Osteoblast (primary cell): ENCODE measurements around the gene FILIP1L. TPM values are rescaled to one million over a fixed set of nuclear protein-coding genes. Genes with fewer than 3 reads are reported as not detected.
A peak's percentile ranks its signal among the peaks of the same experiment; 100 is the strongest.

Experiments used
- DNase-seq: peaks from one replicate; pipeline ENCODE4 v3.0.0; 2011; ENCODE audit warnings: low spot score, mixed read lengths; ENCODE audit not compliant: insufficient read length; ENCODE audit errors: missing footprints
- H2AFZ ChIP-seq: 2 replicates; pipeline ENCODE4 v1.6.0; 2011; ENCODE audit warnings: mild to moderate bottlenecking, low read length
- H3K27ac ChIP-seq: 2 replicates; pipeline ENCODE4 v1.5.1; 2011; ENCODE audit warnings: mild to moderate bottlenecking, low read depth, low read length, moderate library complexity
- H3K27me3 ChIP-seq: 2 replicates; pipeline ENCODE4 v1.6.0; 2012; ENCODE audit warnings: mild to moderate bottlenecking, control low read depth, inconsistent platforms, low read length, moderate library complexity; ENCODE audit not compliant: insufficient read depth
- H3K36me3 ChIP-seq: 2 replicates; pipeline ENCODE4 v1.5.1; 2011; ENCODE audit warnings: mild to moderate bottlenecking, low read length, control low read depth, moderate library complexity; ENCODE audit not compliant: insufficient read depth
- H3K4me1 ChIP-seq: 2 replicates; pipeline ENCODE4 v1.5.1; 2011; ENCODE audit warnings: mild to moderate bottlenecking, low read length, control low read depth, moderate library complexity; ENCODE audit not compliant: insufficient read depth
- H3K4me2 ChIP-seq: 2 replicates; pipeline ENCODE4 v1.6.0; 2011; ENCODE audit warnings: mild to moderate bottlenecking, low read length; ENCODE audit not compliant: insufficient read depth
- H3K4me3 ChIP-seq: fragments of 200-600 bp; sonication (generic); 3 replicates; pipeline ENCODE4 v1.5.1; 2012; ENCODE audit warnings: mild to moderate bottlenecking, low read length, inconsistent platforms; ENCODE audit not compliant: insufficient read depth
- H3K79me2 ChIP-seq: 2 replicates; pipeline ENCODE4 v1.6.0; 2012; ENCODE audit warnings: mild to moderate bottlenecking, low read length, control low read depth, inconsistent platforms; ENCODE audit not compliant: insufficient read depth
- H3K9me3 ChIP-seq: 2 replicates; pipeline ENCODE4 v1.5.1; 2011; ENCODE audit warnings: low read depth, low read length, control low read depth
- H4K20me1 ChIP-seq: 2 replicates; pipeline ENCODE4 v1.6.0; 2012; ENCODE audit warnings: mild to moderate bottlenecking, low read length, control low read depth; ENCODE audit not compliant: insufficient read depth
- CTCF ChIP-seq: IDR thresholded peaks from 2 replicates; pipeline ENCODE4 v1.5.1; 2011; ENCODE audit warnings: mild to moderate bottlenecking, low read depth, low read length, moderate library complexity; ENCODE audit errors: extremely low read depth
- total RNA-seq: library from RNA; depleted of rRNA; stranded (reverse); fragments of >200 nt; gene quantifications from 2 replicates; pipeline ENCODE4 v1.2.3, GENCODE V29; 2012

FILIP1L gene
- total RNA-seq, 1 donor, result 5.8 TPM

GRCh38 chr3:100158918-100159330 is 44.6 kb upstream of the FILIP1L start:
- H3K36me3 ChIP-seq, result no peaks in the 10 kb centered on the region
- no peak overlapping the region for H3K4me3 ChIP-seq
- H3K4me1 ChIP-seq, result peaks cover 30% of the 10 kb centered on the region
- H4K20me1 ChIP-seq, result no peaks in the 10 kb centered on the region
- no peak overlapping the region for H2AFZ ChIP-seq
- H3K79me2 ChIP-seq, result no peaks in the 10 kb centered on the region
- no peak for TF ChIP-seq CTCF
- no peak for DNase-seq
- no peaks in the 10 kb centered on the region for H3K27me3 ChIP-seq
- H3K4me2 ChIP-seq, result peak overlapping the region; percentile 2
- H3K9me3 ChIP-seq, result no peaks in the 10 kb centered on the region
- H3K27ac ChIP-seq, result peak overlapping the region; percentile 89

- Histone ChIP-seq H3K27ac (no peak overlapping the region), H4K20me1 (no peaks in the 10 kb centered on the region), H3K4me3 (no peak overlapping the region), H3K4me2 (no peak overlapping the region), H3K4me1 (peaks cover 30% of the 10 kb centered on the region), H3K36me3 (no peaks in the 10 kb centered on the region), H3K79me2 (no peaks in the 10 kb centered on the region), H3K9me3 (no peaks in the 10 kb centered on the region), H3K27me3 (no peaks in the 10 kb centered on the region), H2AFZ (no peak overlapping the region)
- no peak for TF ChIP-seq CTCF
- DNase-seq, result no peak
Observed at GRCh38 chr3:100157685-100158084, 43.4 kb upstream of the FILIP1L start.

GRCh38 chr3:100155590-100155989 is 41.3 kb upstream of the FILIP1L start:
- peaks cover 24% of the 10 kb centered on the region for H3K4me1 ChIP-seq
- no peak for DNase-seq
- H3K4me2 ChIP-seq, result no peak overlapping the region
- no peak for TF ChIP-seq CTCF
- no peak overlapping the region for H3K27ac ChIP-seq
- no peaks in the 10 kb centered on the region for H4K20me1 ChIP-seq
- H3K27me3 ChIP-seq, result no peaks in the 10 kb centered on the region
- H3K79me2 ChIP-seq, result no peaks in the 10 kb centered on the region
- no peaks in the 10 kb centered on the region for H3K36me3 ChIP-seq
- H3K4me3 ChIP-seq, result no peak overlapping the region
- no peaks in the 10 kb centered on the region for H3K9me3 ChIP-seq
- H2AFZ ChIP-seq, result no peak overlapping the region

- Histone ChIP-seq H3K9me3 (no peaks in the 10 kb centered on the region), H3K27ac (no peak overlapping the region), H3K36me3 (no peaks in the 10 kb centered on the region), H3K27me3 (no peaks in the 10 kb centered on the region), H3K4me3 (no peak overlapping the region), H4K20me1 (no peaks in the 10 kb centered on the region), H3K4me1 (peaks cover 21% of the 10 kb centered on the region), H3K4me2 (no peak overlapping the region), H3K79me2 (no peaks in the 10 kb centered on the region), H2AFZ (no peak overlapping the region)
- TF ChIP-seq CTCF, result no peak
- DNase-seq, result no peak
Observed at GRCh38 chr3:100155128-100155527, 40.8 kb upstream of the FILIP1L start.
